Testis (tissue), 3 donors: ENCODE measurements around the gene ZNF423. TPM values are rescaled to one million over a fixed set of nuclear protein-coding genes. Genes with fewer than 3 reads are reported as not detected.
A peak's percentile ranks its signal among the peaks of the same experiment; 100 is the strongest.

Source experiments
- DNase-seq: peaks from one replicate; pipeline ENCODE4 v3.0.0-alpha.2; 2019
- H3K27ac ChIP-seq, 2 donors: fragments of 200-600 bp; sonication (generic); one replicate each; pipeline ENCODE4 v1.5.1; 2019
- H3K27me3 ChIP-seq: fragments of 200-600 bp; sonication (generic); one replicate; pipeline ENCODE4 v1.5.1; 2019
- H3K36me3 ChIP-seq: fragments of 200-600 bp; sonication (generic); one replicate; pipeline ENCODE4 v1.5.1; 2017; ENCODE audit warnings: low read depth; ENCODE audit errors: missing control alignments
- H3K4me1 ChIP-seq: fragments of 200-600 bp; sonication (generic); one replicate; pipeline ENCODE4 v1.5.1; 2019
- H3K4me3 ChIP-seq, 2 donors: fragments of 200-600 bp; sonication (generic); one replicate each; pipeline ENCODE4 v1.5.1; 2017 to 2019
- H3K9me3 ChIP-seq: fragments of 200-600 bp; sonication (generic); one replicate; pipeline ENCODE4 v1.5.1; 2017
- POLR2A ChIP-seq: fragments of 450-650 bp; IDR thresholded peaks from one replicate; pipeline ENCODE4 v1.6.1; 2017; ENCODE audit warnings: antibody characterized with exemption, mild to moderate bottlenecking, moderate library complexity
- WGBS, 2 donors: methylation state at CpG; one replicate each; pipeline ENCODE4 v1.1.5; 2018; 5-methylcytosine and 5-hydroxymethylcytosine counted together
- intact Hi-C: fragments of 100-400 bp; cut with DNase I; formaldehyde crosslinking; loops from one replicate; pipeline ENCODE4 v1.15.1; 2023; ENCODE audit warnings: low total_unique reads
- polyA plus RNA-seq: library from polyadenylated mRNA; stranded (reverse); fragments of 350-450 nt; fragmentation: Illumina TruSeq; extraction: RNeasy Lipid Tissue Mini Kit (QIAGEN cat#74804); gene quantifications from one replicate; pipeline ENCODE4 v1.2.3, GENCODE V29; 2014; ENCODE audit warnings: low read depth, low replicate concordance; ENCODE audit not compliant: insufficient read depth
- total RNA-seq, 2 donors: library from RNA; depleted of rRNA; stranded (reverse); fragments of >200 nt; gene quantifications; one replicate each; pipeline ENCODE4 v1.2.3, GENCODE V29; 2016
- TF ChIP-seq, protein P1 (sequence below), 3 experiments: fragments of 450-650 bp in 2 of 3; fragments of 200-600 bp in 1 of 3; sonication (generic) in 1 of 3; IDR thresholded peaks; one replicate each; pipeline ENCODE4 v1.5.1; 2016 to 2019; ENCODE audit warnings: antibody characterized with exemption in 3 of 3, mild to moderate bottlenecking in 2 of 3, moderate library complexity in 1 of 3

The ZNF423 gene
- total and polyA plus RNA-seq, 3 donors from 2014 or later, result 8.9 to 19.0 (median 12.1) TPM

DNA sequence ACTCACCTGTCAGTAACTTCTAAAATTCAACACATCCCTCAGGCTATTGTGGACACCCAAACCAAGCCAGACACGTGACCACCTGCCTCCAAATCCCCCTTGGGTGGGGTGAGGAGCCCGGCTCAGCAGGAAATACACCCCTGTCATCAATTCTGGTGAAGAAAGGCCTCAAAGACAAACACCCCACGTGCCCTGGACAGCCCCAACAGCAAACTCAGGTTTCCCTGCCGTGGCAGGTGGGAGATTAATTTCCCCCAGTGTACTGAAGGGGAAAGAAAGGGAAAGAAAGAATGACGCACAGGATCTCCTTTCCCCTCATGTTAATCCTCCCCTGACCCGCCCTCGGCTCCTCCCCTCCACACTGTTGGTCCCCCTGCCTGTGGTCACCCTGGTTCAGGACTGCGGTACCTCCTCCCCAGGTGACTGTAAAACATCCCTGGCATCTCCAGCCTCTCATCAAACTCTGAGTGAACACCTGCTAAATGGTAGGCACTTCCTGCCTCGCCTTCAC is 98.3 kb downstream of the ZNF423 start:
- H3K36me3 ChIP-seq, result no peaks in the 10 kb centered on the region
- no peaks in the 10 kb centered on the region for H3K9me3 ChIP-seq
- H3K27me3 ChIP-seq, result no peaks in the 10 kb centered on the region
- 90 to 93% methylated on average over 9 of the region's 9 CpGs for WGBS, 2 donors
- no peak for DNase-seq
- intact Hi-C loops, result no loop called here
- H3K4me3 ChIP-seq, result no peak overlapping the region
- no peak overlapping the region for H3K27ac ChIP-seq
- peaks cover 10% of the 10 kb centered on the region for H3K4me1 ChIP-seq
- TF ChIP-seq, protein P1, sequence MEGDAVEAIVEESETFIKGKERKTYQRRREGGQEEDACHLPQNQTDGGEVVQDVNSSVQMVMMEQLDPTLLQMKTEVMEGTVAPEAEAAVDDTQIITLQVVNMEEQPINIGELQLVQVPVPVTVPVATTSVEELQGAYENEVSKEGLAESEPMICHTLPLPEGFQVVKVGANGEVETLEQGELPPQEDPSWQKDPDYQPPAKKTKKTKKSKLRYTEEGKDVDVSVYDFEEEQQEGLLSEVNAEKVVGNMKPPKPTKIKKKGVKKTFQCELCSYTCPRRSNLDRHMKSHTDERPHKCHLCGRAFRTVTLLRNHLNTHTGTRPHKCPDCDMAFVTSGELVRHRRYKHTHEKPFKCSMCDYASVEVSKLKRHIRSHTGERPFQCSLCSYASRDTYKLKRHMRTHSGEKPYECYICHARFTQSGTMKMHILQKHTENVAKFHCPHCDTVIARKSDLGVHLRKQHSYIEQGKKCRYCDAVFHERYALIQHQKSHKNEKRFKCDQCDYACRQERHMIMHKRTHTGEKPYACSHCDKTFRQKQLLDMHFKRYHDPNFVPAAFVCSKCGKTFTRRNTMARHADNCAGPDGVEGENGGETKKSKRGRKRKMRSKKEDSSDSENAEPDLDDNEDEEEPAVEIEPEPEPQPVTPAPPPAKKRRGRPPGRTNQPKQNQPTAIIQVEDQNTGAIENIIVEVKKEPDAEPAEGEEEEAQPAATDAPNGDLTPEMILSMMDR (IDR thresholded peaks at IDR 0.05), result no peak
- TF ChIP-seq POLR2A, result no peak

DNA sequence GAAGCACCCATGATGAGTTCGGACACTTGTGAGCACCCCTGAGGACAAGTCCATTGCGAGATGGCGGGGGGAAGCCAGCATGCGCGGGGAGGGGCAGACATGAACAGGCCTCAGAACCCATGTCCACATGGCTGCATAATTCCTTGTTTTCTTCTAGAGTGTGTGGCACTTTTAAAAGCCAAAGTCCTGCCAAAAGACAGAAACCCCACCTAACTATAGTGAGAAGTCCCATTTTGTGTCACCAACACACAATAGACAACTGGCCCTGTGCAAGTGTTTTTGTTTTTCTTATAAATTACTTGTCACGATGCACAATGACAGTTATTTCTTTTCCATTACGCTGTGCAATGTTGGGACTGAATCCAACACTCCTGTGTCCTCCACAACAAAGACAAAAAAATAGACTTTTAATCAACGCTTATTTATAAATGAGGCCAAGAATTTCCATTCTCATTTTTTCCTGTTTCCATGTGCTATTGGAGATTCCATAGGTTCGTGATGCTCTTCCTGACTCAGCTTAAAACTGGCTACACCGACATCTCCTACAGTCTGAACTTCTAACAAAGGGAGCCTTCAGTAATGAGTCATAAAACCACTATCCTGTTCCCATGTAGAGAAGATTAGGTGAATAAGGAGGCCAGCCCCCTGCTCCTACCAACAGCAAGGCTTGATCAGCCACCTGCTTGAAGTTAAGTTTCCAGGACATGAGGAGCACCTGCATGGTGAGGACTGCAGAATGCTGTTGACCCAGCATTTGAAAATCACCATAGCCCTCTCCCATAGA is 98.9 kb downstream of the ZNF423 start:
- H3K27me3 ChIP-seq, result no peaks in the 10 kb centered on the region
- H3K36me3 ChIP-seq, result no peaks in the 10 kb centered on the region
- no peak for DNase-seq
- intact Hi-C loops, result no loop called here
- no peak overlapping the region for H3K27ac ChIP-seq
- H3K4me1 ChIP-seq, result peaks cover 10% of the 10 kb centered on the region
- no peak overlapping the region for H3K4me3 ChIP-seq
- TF ChIP-seq, protein P1 (IDR thresholded peaks at IDR 0.05), result no peak
- no peak for TF ChIP-seq POLR2A
- no peaks in the 10 kb centered on the region for H3K9me3 ChIP-seq
- WGBS, 2 donors, result 87% methylated on average over 10 of the region's 10 CpGs

DNA sequence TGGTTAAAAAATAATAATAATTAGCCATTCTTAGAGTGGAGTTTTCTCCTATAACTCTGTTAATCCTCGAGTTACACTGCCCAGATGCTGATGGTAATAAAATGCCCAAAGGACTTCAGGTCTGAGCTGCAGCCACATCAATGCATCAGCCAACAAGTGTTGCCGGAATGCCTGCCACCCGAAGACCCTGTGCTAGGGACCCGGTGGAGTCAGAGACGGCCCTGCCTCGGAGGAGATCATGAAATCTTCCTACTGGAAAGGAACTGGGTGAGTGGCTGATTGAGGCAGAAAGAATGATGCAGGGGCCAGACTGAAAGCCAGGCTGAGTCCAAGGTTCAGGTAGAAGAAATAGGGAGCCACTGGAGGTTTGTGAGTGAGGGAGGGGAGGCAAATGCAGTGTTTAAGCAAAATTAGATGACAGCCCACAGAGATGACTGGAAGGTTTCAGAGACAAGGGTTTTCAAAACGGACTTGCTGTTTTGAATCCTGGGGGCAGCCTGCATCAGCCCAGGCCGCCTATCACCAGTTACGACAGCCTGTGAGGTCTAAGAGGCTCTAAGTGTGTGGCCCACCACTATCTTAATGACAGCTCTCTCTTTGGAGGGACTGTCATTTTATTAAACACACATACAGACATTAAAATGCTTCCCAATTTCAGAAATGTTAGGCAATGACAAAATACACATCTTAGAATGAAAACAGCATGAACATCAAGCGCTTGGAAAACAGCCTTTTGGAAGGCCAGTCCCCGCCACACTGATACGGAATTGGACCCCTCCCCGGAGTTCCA is 100.0 kb downstream of the ZNF423 start:
- 73 to 74% methylated on average over 13 of the region's 13 CpGs for WGBS, 2 donors
- TF ChIP-seq, protein P1 (IDR thresholded peaks at IDR 0.05), result no peak
- no peak for TF ChIP-seq POLR2A
- Histone ChIP-seq H3K27me3 (no peaks in the 10 kb centered on the region), H3K36me3 (no peaks in the 10 kb centered on the region), H3K27ac (no peak overlapping the region), H3K4me3 (no peak overlapping the region), H3K4me1 (peaks cover 10% of the 10 kb centered on the region), H3K9me3 (no peaks in the 10 kb centered on the region)
- no peak for DNase-seq
- intact Hi-C loops, result no loop called here

DNA sequence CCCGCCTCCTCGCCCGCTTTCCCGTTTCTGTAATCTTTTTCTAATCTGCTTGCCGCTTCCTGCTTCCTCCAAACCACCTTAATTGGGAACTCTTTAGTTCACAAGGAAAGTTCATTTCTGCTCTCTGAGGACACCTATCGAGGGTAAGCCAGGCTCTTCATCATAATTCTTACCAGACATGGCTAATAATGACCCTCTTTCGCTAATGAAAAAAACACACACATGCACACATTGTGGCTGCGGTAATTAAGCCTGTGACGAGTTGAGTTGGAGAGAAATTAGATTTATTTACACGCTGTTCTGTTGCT is 100.6 kb downstream of the ZNF423 start:
- DNase-seq, result peak; percentile 23
- WGBS, 2 donors, result 20 to 41% methylated on average over 10 of the region's 10 CpGs

More for the DNA sequence above, 100.6 kb downstream of the ZNF423 start:
- intact Hi-C loops, result no loop called here
- no peaks in the 10 kb centered on the region for H3K27me3 ChIP-seq
- H3K27ac ChIP-seq, result peak overlapping the region in 1 of 2 donors; percentile 61
- H3K4me1 ChIP-seq, result peaks cover 10% of the 10 kb centered on the region
- H3K4me3 ChIP-seq, result no peak overlapping the region
- no peaks in the 10 kb centered on the region for H3K9me3 ChIP-seq
- TF ChIP-seq POLR2A, result no peak
- TF ChIP-seq, protein P1 (IDR thresholded peaks at IDR 0.05), result peak in 2 of 3 experiments; percentile 30 to 37
- no peaks in the 10 kb centered on the region for H3K36me3 ChIP-seq
